PC-3 (cell line): Measurements from ENCODE around the gene CRYGC.

Experiments
- EZH2 ChIP-seq: fragments of 300-600 bp; sonication (generic); IDR thresholded peaks from one replicate; pipeline ENCODE4 v1.6.1; 2017; ENCODE audit warnings: antibody characterized with exemption, mild to moderate bottlenecking, low read length; ENCODE audit not compliant: unreplicated experiment
- EZH2phosphoT487 ChIP-seq: fragments of 300-600 bp; sonication (generic); IDR thresholded peaks from 2 replicates; pipeline ENCODE4 v1.6.1; 2018; ENCODE audit warnings: mild to moderate bottlenecking, antibody characterized with exemption, low read length, borderline replicate concordance
- TF ChIP-seq, protein P1 (sequence below): fragments of 300-600 bp; sonication (generic); conservative IDR thresholded peaks from 2 replicates; pipeline ENCODE4 v1.5.1; 2017; ENCODE audit warnings: antibody characterized with exemption, low read depth, mild to moderate bottlenecking, low read length

DNA sequence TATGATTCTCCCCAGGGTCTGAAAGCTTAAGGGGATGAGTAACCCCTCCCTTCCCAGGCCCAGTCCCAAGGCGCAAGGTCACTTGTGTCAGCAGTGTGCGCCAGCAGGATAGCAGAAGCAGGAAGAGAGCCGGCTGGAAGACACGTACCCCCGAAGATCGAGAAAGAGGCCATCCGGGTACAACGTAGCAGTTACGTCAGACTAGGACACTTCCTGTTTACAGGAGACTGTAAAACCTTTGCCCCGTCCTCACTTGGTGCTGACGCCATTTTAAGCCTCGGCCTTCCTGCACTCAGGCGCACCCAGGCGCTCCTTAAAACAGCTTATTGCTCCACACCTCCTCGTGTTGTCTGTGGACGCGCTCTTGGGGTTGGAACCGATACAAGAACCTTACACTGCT, 9.8 kb upstream of the CRYGC start:
- TF ChIP-seq, protein P1, sequence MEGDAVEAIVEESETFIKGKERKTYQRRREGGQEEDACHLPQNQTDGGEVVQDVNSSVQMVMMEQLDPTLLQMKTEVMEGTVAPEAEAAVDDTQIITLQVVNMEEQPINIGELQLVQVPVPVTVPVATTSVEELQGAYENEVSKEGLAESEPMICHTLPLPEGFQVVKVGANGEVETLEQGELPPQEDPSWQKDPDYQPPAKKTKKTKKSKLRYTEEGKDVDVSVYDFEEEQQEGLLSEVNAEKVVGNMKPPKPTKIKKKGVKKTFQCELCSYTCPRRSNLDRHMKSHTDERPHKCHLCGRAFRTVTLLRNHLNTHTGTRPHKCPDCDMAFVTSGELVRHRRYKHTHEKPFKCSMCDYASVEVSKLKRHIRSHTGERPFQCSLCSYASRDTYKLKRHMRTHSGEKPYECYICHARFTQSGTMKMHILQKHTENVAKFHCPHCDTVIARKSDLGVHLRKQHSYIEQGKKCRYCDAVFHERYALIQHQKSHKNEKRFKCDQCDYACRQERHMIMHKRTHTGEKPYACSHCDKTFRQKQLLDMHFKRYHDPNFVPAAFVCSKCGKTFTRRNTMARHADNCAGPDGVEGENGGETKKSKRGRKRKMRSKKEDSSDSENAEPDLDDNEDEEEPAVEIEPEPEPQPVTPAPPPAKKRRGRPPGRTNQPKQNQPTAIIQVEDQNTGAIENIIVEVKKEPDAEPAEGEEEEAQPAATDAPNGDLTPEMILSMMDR = no peak
- TF ChIP-seq EZH2 = no peak
- TF ChIP-seq EZH2phosphoT487 = no peak
